Activated CD8-positive, alpha-beta T cell treated with anti-CD3 and anti-CD28 coated beads for 36 hours (primary cell): ENCODE data around the gene GRIA3. TPM values are rescaled to one million over a fixed set of nuclear protein-coding genes. Genes with fewer than 3 reads are reported as not detected.

Experiments used
- ATAC-seq: fragments of 200-7000 bp; cut with Tn5 transposase; one replicate; pipeline ENCODE4 v1.10.0; 2021; ENCODE audit warnings: mild to moderate bottlenecking, moderate library complexity
- CTCF ChIA-PET: fragments of 350-600 bp; sonication (Branson Sonifier 250); formaldehyde crosslinking; loops from one replicate; lab custom pipeline; 2021; ENCODE audit warnings: antibody characterized with exemption; lab: Charles Lee
- POLR2A ChIA-PET: fragments of 350-600 bp; sonication (Branson Sonifier 250); formaldehyde crosslinking; loops from one replicate; lab custom pipeline; 2021; ENCODE audit warnings: antibody characterized with exemption; lab: Charles Lee
- DNase-seq: peaks from one replicate; pipeline ENCODE4 v3.0.0-alpha.2; 2020
- H3K27ac Mint-ChIP-seq: one replicate; pipeline ENCODE4 v1.8.0; 2021; ENCODE audit warnings: mild to moderate bottlenecking, mixed read lengths
- H3K27me3 Mint-ChIP-seq: one replicate; pipeline ENCODE4 v1.8.0; 2021; ENCODE audit warnings: mixed read lengths
- H3K36me3 Mint-ChIP-seq: one replicate; pipeline ENCODE4 v1.8.0; 2021; ENCODE audit warnings: low read depth, mixed read lengths
- H3K4me1 Mint-ChIP-seq: one replicate; pipeline ENCODE4 v1.8.0; 2021; ENCODE audit warnings: low read depth, mixed read lengths
- H3K4me3 Mint-ChIP-seq: one replicate; pipeline ENCODE4 v1.8.0; 2021; ENCODE audit warnings: mild to moderate bottlenecking, moderate library complexity, mixed read lengths
- H3K9me3 Mint-ChIP-seq: one replicate; pipeline ENCODE4 v1.8.0; 2021; ENCODE audit warnings: mixed read lengths
- CTCF ChIP-seq: fragments of 200-600 bp; IDR thresholded peaks from one replicate; pipeline ENCODE4 v1.8.0; 2022; ENCODE audit warnings: antibody characterized with exemption, mild to moderate bottlenecking
- intact Hi-C: fragments of 100-400 bp; cut with micrococcal nuclease; formaldehyde crosslinking; loops from one replicate; pipeline ENCODE4 v1.10.0; 2022
- total RNA-seq, 2 experiments: library from RNA; stranded (reverse); gene quantifications; one replicate each; pipeline ENCODE4 v1.2.3, GENCODE V29; 2021

Gene GRIA3
- total RNA-seq, 2 experiments from 2014 or later, result not detected

GRCh38 chrX:123310112-123310511 is 126.0 kb downstream of the GRIA3 start:
- ChIA-PET POLR2A (no interaction called here), CTCF (no interaction called here)
- no peak overlapping the region for H3K4me3 Mint-ChIP-seq
- H3K9me3 Mint-ChIP-seq, result no peaks in the 10 kb centered on the region
- intact Hi-C loops, result no loop called here
- ATAC-seq (no peak), DNase-seq (no peak)
- no peak for TF ChIP-seq CTCF
- H3K27ac Mint-ChIP-seq, result no peak overlapping the region
- H3K4me1 Mint-ChIP-seq, result no peaks in the 10 kb centered on the region
- no peaks in the 10 kb centered on the region for H3K27me3 Mint-ChIP-seq
- no peaks in the 10 kb centered on the region for H3K36me3 Mint-ChIP-seq

GRCh38 chrX:123311486-123311885 is 127.4 kb downstream of the GRIA3 start:
- no peak for ATAC-seq
- CTCF ChIA-PET, result no interaction called here
- TF ChIP-seq CTCF, result no peak
- H3K27me3 Mint-ChIP-seq, result no peaks in the 10 kb centered on the region
- no peaks in the 10 kb centered on the region for H3K36me3 Mint-ChIP-seq
- intact Hi-C loops, result no loop called here
- H3K4me1 Mint-ChIP-seq, result no peaks in the 10 kb centered on the region
- DNase-seq, result no peak
- H3K4me3 Mint-ChIP-seq, result no peak overlapping the region
- POLR2A ChIA-PET, result no interaction called here
- H3K27ac Mint-ChIP-seq, result no peak overlapping the region
- no peaks in the 10 kb centered on the region for H3K9me3 Mint-ChIP-seq

- Mint-ChIP-seq H3K4me3 (no peak overlapping the region), H3K36me3 (no peaks in the 10 kb centered on the region), H3K4me1 (no peaks in the 10 kb centered on the region), H3K27ac (no peak overlapping the region), H3K9me3 (no peaks in the 10 kb centered on the region), H3K27me3 (no peaks in the 10 kb centered on the region)
- ChIA-PET POLR2A (no interaction called here), CTCF (no interaction called here)
- DNase-seq (no peak), ATAC-seq (no peak)
- TF ChIP-seq CTCF, result no peak
- intact Hi-C loops, result no loop called here
Measured at GRCh38 chrX:123313486-123313885, 129.4 kb downstream of the GRIA3 start.

GRCh38 chrX:123320622-123321021 is 136.5 kb downstream of the GRIA3 start:
- Mint-ChIP-seq H3K27me3 (no peaks in the 10 kb centered on the region), H3K27ac (no peak overlapping the region), H3K4me1 (no peaks in the 10 kb centered on the region), H3K9me3 (no peaks in the 10 kb centered on the region), H3K36me3 (no peaks in the 10 kb centered on the region), H3K4me3 (no peak overlapping the region)
- ATAC-seq (no peak), DNase-seq (no peak)
- ChIA-PET POLR2A (no interaction called here), CTCF (no interaction called here)
- TF ChIP-seq CTCF, result no peak
- intact Hi-C loops, result no loop called here

GRCh38 chrX:123322536-123322935 is 138.5 kb downstream of the GRIA3 start:
- no peak overlapping the region for H3K4me3 Mint-ChIP-seq
- DNase-seq, result no peak
- ATAC-seq, result no peak
- no peaks in the 10 kb centered on the region for H3K36me3 Mint-ChIP-seq
- no peak overlapping the region for H3K27ac Mint-ChIP-seq
- no peaks in the 10 kb centered on the region for H3K9me3 Mint-ChIP-seq
- no peaks in the 10 kb centered on the region for H3K27me3 Mint-ChIP-seq
- ChIA-PET POLR2A (no interaction called here), CTCF (no interaction called here)
- no peak for TF ChIP-seq CTCF
- no peaks in the 10 kb centered on the region for H3K4me1 Mint-ChIP-seq
- intact Hi-C loops, result no loop called here
